Stimulated activated CD4-positive, alpha-beta T cell treated with anti-CD3 and anti-CD28 coated beads, Interleukin-12 subunit alpha, Interleukin-12 subunit beta, amount 100 ng/mL, for 48 hours (primary cell): Measurements from ENCODE around the gene LRRC36.
"Not testable (repeated sequence)": the region's sequence is repeated elsewhere in the genome, so short reads cannot be mapped to it uniquely, and the experiment has no call there.

Experiments
- DNase-seq, 3 donors: peaks; one replicate each; pipeline ENCODE4 v3.0.0-alpha.2; 2020; ENCODE audit warnings: low read depth in 2 of 3, low spot score in 1 of 3

The LRRC36 gene

GRCh38 chr16:67399218-67399733 lies 72.7 kb downstream of the LRRC36 start:
- DNase-seq, result peak; percentile 20 to 47 (median 46)

- no peak for DNase-seq
Measured at GRCh38 chr16:67399749-67400704, 73.4 kb downstream of the LRRC36 start.

GRCh38 chr16:67400901-67401300 lies 74.3 kb downstream of the LRRC36 start:
- DNase-seq, result no peak

GRCh38 chr16:67403976-67404555 lies 77.5 kb downstream of the LRRC36 start:
- DNase-seq, result no peak

GRCh38 chr16:67404740-67405226 lies 78.2 kb downstream of the LRRC36 start:
- DNase-seq, result no peak

DNA sequence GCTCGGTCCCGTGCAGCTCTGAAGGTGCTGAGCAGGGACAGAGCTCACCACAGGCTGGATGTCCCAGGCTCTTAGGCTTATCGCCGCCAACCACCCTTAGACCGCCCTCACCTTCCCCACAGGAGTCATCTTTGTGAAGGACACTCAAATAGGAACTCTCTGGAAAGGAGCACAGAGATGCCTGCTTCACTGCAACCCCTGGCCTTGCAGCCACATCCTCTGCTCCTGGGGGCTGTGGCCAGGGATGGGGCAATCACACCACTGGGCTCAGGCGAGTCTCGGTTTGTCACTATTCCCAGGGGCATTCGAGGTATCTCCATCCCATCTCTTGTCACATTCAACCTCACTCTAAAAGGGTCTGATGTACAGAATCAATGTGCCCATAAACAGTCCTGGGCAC lies 78.7 kb downstream of the LRRC36 start:
- no peak for DNase-seq

DNA sequence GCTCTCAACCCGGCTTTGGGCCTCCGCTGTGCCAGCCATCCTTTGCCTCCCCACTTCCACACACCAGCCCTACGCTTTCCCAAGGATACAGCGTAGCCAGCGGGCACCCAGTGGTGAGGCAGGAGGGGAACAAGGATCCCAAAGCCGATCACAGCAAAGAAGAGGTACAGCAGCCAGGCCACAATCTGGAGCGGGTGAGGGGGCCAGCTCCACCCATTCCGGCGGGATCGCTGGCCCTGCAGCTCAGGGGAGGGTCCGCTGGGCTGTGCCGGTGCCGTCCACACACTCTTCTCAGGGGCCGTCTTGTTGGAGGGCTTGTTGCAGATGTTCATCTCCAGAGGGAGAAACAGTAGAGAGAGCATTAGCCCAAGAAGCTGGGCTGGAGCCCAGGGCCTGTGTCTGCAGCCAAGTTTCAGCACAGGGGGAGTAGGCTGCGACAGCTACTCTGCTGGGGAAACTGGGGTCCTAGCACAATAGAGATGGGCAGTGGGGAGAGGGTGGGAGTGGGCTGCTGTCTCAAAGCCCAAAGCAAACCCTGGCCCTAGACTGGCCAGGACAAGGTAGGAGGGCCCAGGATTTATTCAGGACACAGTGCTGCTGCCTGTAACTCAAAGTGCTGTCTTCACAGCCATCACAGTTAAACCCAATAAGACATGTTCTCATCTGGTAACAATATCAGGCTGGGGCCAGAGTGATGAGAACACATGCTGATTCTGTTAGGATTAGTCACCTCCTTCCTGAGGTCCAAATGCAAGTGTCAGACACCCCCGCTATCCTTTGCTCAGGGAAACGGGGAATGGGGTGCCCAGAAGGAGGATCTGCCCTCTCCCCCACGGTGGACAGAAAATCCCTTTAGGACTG lies 79.7 kb downstream of the LRRC36 start:
- no peak for DNase-seq

GRCh38 chr16:67407176-67407787 lies 80.7 kb downstream of the LRRC36 start:
- DNase-seq, result no peak

DNA sequence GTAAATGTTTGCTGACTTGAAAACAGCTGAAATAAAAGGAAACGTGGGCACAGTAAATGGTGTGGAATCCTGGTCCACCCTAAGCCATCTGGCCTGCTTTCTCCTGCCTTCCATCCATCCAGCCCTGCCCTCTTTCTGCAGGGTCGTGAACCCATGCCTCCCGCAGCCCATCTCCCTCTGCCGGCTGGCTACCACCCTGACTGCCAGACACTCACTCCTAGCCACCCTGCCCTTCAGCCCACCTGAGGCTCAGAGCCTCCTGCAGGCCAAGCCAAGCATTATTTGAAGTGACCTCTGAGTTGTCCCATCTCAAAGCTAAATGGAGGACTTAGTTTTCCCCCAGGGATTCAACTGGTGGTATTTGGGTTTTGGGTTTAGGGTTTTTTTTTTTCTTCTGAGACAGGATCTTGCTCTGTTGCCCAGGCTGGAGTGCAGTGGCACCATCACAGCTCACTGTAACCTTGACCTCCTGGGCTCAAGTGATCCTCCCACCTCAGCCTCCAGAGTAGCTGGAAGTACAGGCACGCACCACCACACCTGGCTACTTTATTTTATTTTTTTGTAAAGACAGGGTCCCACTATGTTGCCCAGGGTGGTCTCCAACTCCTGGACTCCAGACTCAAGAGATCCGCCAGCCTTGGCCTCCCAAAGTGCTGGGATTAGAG lies 81.3 kb downstream of the LRRC36 start:
- DNase-seq, result no peak

GRCh38 chr16:67409631-67410030 lies 83.0 kb downstream of the LRRC36 start:
- DNase-seq, result no peak

GRCh38 chr16:67411339-67411738 lies 84.7 kb downstream of the LRRC36 start:
- DNase-seq, result no peak

- no peak for DNase-seq
Measured at GRCh38 chr16:67412294-67412693, 85.7 kb downstream of the LRRC36 start.

DNA sequence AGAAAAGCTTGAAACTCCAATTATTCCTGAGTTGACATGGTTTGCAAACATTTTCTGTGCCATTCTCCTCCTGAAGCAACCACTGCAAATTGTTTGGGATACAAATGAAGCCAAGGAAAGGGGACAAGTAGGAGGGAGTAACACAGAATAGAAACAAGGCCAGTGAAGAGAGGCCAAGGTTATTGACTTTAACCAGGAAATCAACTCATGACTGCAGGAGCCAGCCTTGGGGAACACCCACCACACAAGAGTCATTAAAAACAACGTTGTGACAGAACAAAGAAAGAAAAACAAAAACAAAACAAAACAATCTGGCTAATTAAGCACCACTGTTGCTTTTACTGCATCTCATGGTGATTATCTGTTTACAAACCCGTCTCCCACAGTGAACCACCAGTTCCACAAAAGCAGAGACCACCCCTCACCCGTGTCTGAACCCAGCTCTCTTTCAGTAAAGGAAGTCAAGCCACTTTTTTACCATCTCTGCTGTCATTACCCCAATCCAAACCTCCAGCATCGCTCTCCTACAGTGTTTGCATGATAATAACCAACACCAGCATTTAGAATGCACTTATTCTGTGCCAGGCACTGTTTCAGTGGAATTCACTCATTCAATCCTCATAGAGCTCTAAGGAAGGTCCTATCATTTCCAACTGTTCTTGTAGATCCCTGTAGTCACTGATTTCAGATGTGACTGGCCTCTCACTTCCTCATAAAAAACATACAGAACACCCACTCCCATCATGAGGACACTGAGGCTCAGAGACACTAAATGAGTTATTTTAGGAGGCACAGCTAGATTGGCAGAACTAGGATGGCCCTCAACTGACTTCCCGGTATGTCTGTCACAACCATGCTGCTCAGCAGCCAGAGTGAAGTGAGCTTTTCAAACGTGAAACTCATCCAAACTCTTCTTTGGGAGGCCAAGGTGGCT lies 87.6 kb downstream of the LRRC36 start:
- no peak for DNase-seq

GRCh38 chr16:67415421-67415820 lies 88.8 kb downstream of the LRRC36 start:
- DNase-seq, result not testable (repeated sequence)

- DNase-seq, result peak in 2 of 3 donors; percentile 22 to 50
Measured at GRCh38 chr16:67415872-67416793, 89.5 kb downstream of the LRRC36 start, which contains the start of gene ZDHHC1. TSS of gene ZDHHC1 (minus strand) at chr16:67416477. CDS start at chr16:67407775, 8,702 bp downstream.

GRCh38 chr16:67417333-67418061 lies 90.9 kb downstream of the LRRC36 start:
- DNase-seq, result no peak

- no peak for DNase-seq
Measured at GRCh38 chr16:67419502-67419901, 92.9 kb downstream of the LRRC36 start.
